GM21423 (cell line): Measurements from ENCODE around the gene DRP2.
"Not testable (repeated sequence)": the region's sequence is repeated elsewhere in the genome, so short reads cannot be mapped to it uniquely, and the experiment has no call there.

Source experiments
- ATAC-seq: cut with Tn5 transposase; IDR thresholded peaks from one replicate; pipeline ENCODE4 v1.9.1; 2021; ENCODE audit warnings: mild to moderate bottlenecking, moderate library complexity; ENCODE audit not compliant: unreplicated experiment

Gene DRP2

GRCh38 chrX:101219116-101219863 is at the start of gene DRP2:
DRP2 (plus strand) TSS chrX:101219786; CDS start chrX:101231648, 11,862 bp downstream.
- ATAC-seq: no peak

- ATAC-seq: no peak
Measured at GRCh38 chrX:101171883-101172400, 47.6 kb upstream of the DRP2 start.

- ATAC-seq: no peak
Measured at GRCh38 chrX:101176439-101176838, 43.1 kb upstream of the DRP2 start.

GRCh38 chrX:101184876-101185275 is 34.7 kb upstream of the DRP2 start:
- not testable (repeated sequence) for ATAC-seq

- ATAC-seq: not testable (repeated sequence)
Measured at GRCh38 chrX:101187961-101188360, 31.6 kb upstream of the DRP2 start.

- ATAC-seq: no peak
Measured at GRCh38 chrX:101190736-101191135, 28.9 kb upstream of the DRP2 start.

GRCh38 chrX:101191217-101191750 is 28.3 kb upstream of the DRP2 start:
- ATAC-seq: no peak

- ATAC-seq: no peak
Measured at GRCh38 chrX:101195442-101196173, 24.0 kb upstream of the DRP2 start.

GRCh38 chrX:101203761-101204351 is 15.7 kb upstream of the DRP2 start:
- ATAC-seq: no peak

GRCh38 chrX:101206471-101206870 is 13.1 kb upstream of the DRP2 start:
- peak; percentile 69 for ATAC-seq

- peak; percentile 50 for ATAC-seq
Measured at GRCh38 chrX:101208152-101208905, 11.3 kb upstream of the DRP2 start.

- no peak for ATAC-seq
Measured at GRCh38 chrX:101210630-101211029, 9.0 kb upstream of the DRP2 start.

- no peak for ATAC-seq
Measured at GRCh38 chrX:101217689-101218088, 1.9 kb upstream of the DRP2 start.

GRCh38 chrX:101219864-101220346 is 319 bp downstream of the DRP2 start:
- no peak for ATAC-seq

- no peak for ATAC-seq
Measured at GRCh38 chrX:101220662-101221260, 1.2 kb downstream of the DRP2 start.

GRCh38 chrX:101223226-101223625 is 3.6 kb downstream of the DRP2 start:
- ATAC-seq: no peak

- ATAC-seq: no peak
Measured at GRCh38 chrX:101229170-101229569, 9.6 kb downstream of the DRP2 start.

- no peak for ATAC-seq
Measured at GRCh38 chrX:101230636-101231035, 11.1 kb downstream of the DRP2 start.

- no peak for ATAC-seq
Measured at GRCh38 chrX:101231080-101231479, 11.5 kb downstream of the DRP2 start.

GRCh38 chrX:101232316-101232715 is 12.7 kb downstream of the DRP2 start:
- no peak for ATAC-seq
